Fibroblast of skin of abdomen (primary cell): ENCODE results near the gene AIF1. TPM values are rescaled to one million over a fixed set of nuclear protein-coding genes. Genes with fewer than 3 reads are reported as not detected.

Experiments used
- DNase-seq: peaks from one replicate; pipeline ENCODE4 v3.0.0-alpha.2; 2013
- polyA plus RNA-seq, 2 experiments: library from polyadenylated mRNA; unstranded; fragments of 120-200 nt; gene quantifications; one replicate each; pipeline ENCODE4 v1.2.1, GENCODE V29; 2013; ENCODE audit not compliant: insufficient read length in 2 of 2

The AIF1 gene
- not detected for polyA plus RNA-seq (2013, experiment 1 of 2; ENCODE audit: insufficient read length)
- polyA plus RNA-seq (2013, experiment 2 of 2; ENCODE audit: insufficient read length) = 0.16 TPM

DNA sequence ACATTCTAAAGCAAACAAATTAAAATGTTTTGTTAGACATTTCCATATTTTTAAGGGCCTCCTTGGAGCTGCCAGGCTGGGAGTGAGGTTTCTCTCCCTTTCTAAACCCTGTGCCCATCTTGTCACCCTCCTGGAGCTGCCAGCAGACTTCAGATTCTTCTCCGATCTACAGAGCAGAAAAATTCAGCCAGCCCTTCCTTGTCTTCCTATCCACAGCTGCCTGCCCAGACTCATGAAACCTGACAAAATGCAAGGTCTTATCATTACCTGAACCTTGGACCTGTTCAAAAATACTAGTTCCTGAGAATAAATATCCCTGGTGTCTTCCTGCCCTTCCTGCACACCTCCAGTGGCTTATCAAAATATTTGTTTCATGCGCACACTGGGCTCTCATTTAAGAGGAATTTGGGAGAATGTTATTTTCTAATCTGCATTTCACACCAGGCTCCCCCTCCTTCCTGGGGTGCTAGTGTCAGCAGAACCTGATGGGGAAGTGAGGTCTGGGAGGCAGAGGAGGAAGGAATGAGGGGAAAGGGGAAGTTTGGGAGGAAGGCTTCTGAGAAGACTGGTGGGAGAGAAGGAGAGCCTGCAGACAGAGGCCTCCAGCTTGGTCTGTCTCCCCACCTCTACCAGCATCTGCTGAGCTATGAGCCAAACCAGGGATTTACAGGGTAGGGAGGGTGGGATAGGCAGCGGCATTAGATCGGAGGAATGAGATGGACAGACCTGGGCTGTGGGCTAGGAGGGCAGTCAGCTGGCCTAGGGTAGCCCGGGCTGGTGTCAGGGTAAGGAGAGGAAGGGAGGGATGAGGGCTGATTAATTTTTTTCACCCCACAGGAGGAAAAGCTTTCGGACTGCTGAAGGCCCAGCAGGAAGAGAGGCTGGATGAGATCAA is at the start of gene AIF1:
AIF1 (plus strand) TSS at position 551 of the 895 bp plus-strand sequence; CDS start at position 647, 96 bp downstream.
- DNase-seq = no peak

DNA sequence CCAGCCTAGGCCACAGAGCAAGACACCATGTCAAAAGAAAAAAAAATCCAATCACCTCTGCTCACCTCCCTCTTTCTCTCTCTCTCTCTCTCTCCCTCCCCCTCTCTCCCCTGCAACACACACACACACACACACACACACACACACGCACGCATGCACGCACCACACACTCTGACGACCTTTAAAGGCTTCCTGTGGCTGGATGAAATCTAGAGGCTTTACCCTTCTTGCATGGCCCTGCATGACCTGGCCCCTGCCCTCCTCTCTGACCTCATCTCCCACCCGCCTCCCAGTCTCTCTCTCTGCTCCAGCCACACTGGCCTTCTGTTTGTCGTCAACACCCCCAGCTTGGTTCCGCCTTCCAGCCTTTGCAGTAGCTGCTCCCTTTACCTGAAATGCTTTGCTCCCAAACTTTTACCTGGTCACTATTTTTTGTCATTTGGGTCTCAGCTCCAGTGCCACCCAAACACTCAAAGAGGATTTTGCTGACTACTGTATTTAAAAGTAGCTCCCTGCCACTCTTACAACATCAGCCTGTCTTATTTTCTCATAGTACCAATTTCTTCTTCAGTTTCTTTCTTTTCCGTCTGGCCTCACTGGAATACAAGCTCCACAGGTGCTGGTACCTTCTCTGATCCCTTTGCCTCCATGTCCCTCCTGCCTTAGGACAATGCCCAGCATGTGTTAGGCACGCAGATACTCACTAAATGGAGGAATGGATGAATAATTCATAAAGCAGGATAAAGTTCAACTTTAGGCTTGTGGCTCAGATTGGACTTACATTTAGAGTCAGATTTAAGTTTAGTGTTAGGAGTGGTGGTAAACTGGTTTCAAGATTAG is 47.3 kb upstream of the AIF1 start:
- no peak for DNase-seq

DNA sequence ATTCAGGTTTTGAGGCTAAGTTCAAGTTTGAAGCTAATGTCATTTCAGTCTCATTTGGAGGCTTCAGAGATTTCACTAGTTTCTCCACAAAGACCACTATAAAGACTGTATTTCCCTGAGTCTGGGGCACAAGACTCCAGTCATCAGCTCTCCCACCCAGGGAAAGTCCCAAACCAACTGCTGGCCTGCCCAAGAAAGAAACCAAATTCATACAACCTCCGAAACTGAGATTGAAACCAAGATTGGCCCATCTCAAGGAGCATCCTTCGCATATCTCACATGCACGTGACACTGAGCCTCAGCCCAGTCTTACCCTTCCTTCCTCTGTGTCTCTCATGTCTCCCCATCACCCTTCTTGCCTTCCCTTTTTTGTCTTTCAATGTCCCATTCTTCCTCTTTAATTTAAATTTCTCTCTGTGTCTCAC is 46.5 kb upstream of the AIF1 start:
- DNase-seq = no peak

DNA sequence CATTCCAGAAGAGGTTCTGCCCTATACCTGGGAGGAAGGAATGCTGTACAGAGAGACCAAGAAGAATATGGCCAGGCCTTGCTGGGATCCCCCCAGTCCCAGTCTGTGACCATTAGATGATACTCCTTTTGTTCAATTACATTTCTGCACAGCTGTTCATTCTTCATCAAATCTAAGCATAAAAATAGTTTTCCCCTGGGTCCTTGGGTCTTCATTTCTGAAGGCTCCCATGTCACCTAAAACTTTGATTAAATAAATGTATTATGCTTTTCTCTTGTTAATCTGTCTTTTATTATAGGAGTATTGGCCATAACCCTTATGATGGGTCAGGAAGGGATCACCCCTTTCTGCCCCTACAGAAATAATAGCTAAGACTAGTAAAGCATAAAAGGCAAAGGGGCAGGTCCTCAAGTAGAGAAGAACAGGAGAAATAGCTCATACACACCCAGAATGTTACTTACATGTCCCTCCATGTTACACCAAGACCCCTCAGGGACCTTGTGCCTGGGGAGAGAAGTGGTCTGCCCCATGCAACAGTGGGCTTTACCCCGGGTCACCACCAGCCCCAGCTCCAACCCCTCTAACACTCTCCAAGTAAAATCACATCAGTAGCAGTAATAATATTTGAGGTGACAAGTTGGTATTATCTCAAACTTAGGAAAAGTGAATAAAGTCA is 45.0 kb upstream of the AIF1 start:
- DNase-seq = no peak

DNA sequence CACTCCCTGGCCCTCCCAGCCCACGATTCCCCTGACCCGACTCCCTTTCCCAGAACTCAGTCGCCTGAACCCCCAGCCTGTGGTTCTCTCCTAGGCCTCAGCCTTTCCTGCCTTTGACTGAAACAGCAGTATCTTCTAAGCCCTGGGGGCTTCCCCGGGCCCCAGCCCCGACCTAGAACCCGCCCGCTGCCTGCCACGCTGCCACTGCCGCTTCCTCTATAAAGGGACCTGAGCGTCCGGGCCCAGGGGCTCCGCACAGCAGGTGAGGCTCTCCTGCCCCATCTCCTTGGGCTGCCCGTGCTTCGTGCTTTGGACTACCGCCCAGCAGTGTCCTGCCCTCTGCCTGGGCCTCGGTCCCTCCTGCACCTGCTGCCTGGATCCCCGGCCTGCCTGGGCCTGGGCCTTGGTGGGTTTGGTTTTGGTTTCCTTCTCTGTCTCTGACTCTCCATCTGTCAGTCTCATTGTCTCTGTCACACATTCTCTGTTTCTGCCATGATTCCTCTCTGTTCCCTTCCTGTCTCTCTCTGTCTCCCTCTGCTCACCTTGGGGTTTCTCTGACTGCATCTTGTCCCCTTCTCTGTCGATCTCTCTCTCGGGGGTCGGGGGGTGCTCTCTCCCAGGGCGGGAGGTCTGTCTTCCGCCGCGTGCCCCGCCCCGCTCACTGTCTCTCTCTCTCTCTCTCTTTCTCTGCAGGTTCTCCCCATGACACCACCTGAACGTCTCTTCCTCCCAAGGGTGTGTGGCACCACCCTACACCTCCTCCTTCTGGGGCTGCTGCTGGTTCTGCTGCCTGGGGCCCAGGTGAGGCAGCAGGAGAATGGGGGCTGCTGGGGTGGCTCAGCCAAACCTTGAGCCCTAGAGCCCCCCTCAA is 42.8 kb upstream of the AIF1 start, which contains the start of gene LTA:
LTA (plus strand) TSS at position 249 of the 871 bp plus-strand sequence; CDS start at position 703, 454 bp downstream.
- no peak for DNase-seq

DNA sequence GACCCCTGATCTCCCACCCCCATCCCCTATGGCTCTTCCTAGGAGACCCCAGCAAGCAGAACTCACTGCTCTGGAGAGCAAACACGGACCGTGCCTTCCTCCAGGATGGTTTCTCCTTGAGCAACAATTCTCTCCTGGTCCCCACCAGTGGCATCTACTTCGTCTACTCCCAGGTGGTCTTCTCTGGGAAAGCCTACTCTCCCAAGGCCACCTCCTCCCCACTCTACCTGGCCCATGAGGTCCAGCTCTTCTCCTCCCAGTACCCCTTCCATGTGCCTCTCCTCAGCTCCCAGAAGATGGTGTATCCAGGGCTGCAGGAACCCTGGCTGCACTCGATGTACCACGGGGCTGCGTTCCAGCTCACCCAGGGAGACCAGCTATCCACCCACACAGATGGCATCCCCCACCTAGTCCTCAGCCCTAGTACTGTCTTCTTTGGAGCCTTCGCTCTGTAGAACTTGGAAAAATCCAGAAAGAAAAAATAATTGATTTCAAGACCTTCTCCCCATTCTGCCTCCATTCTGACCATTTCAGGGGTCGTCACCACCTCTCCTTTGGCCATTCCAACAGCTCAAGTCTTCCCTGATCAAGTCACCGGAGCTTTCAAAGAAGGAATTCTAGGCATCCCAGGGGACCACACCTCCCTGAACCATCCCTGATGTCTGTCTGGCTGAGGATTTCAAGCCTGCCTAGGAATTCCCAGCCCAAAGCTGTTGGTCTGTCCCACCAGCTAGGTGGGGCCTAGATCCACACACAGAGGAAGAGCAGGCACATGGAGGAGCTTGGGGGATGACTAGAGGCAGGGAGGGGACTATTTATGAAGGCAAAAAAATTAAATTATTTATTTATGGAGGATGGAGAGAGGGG is 41.6 kb upstream of the AIF1 start:
- no peak for DNase-seq

DNA sequence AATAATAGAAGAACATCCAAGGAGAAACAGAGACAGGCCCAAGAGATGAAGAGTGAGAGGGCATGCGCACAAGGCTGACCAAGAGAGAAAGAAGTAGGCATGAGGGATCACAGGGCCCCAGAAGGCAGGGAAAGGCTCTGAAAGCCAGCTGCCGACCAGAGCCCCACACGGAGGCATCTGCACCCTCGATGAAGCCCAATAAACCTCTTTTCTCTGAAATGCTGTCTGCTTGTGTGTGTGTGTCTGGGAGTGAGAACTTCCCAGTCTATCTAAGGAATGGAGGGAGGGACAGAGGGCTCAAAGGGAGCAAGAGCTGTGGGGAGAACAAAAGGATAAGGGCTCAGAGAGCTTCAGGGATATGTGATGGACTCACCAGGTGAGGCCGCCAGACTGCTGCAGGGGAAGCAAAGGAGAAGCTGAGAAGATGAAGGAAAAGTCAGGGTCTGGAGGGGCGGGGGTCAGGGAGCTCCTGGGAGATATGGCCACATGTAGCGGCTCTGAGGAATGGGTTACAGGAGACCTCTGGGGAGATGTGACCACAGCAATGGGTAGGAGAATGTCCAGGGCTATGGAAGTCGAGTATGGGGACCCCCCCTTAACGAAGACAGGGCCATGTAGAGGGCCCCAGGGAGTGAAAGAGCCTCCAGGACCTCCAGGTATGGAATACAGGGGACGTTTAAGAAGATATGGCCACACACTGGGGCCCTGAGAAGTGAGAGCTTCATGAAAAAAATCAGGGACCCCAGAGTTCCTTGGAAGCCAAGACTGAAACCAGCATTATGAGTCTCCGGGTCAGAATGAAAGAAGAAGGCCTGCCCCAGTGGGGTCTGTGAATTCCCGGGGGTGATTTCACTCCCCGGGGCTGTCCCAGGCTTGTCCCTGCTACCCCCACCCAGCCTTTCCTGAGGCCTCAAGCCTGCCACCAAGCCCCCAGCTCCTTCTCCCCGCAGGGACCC is 40.6 kb upstream of the AIF1 start:
- DNase-seq = no peak

DNA sequence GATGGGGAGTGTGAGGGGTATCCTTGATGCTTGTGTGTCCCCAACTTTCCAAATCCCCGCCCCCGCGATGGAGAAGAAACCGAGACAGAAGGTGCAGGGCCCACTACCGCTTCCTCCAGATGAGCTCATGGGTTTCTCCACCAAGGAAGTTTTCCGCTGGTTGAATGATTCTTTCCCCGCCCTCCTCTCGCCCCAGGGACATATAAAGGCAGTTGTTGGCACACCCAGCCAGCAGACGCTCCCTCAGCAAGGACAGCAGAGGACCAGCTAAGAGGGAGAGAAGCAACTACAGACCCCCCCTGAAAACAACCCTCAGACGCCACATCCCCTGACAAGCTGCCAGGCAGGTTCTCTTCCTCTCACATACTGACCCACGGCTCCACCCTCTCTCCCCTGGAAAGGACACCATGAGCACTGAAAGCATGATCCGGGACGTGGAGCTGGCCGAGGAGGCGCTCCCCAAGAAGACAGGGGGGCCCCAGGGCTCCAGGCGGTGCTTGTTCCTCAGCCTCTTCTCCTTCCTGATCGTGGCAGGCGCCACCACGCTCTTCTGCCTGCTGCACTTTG is 39.6 kb upstream of the AIF1 start, which contains the start of gene TNF:
TNF (plus strand) TSS at position 231 of the 567 bp plus-strand sequence; CDS start at position 408, 177 bp downstream.
- no peak for DNase-seq

DNA sequence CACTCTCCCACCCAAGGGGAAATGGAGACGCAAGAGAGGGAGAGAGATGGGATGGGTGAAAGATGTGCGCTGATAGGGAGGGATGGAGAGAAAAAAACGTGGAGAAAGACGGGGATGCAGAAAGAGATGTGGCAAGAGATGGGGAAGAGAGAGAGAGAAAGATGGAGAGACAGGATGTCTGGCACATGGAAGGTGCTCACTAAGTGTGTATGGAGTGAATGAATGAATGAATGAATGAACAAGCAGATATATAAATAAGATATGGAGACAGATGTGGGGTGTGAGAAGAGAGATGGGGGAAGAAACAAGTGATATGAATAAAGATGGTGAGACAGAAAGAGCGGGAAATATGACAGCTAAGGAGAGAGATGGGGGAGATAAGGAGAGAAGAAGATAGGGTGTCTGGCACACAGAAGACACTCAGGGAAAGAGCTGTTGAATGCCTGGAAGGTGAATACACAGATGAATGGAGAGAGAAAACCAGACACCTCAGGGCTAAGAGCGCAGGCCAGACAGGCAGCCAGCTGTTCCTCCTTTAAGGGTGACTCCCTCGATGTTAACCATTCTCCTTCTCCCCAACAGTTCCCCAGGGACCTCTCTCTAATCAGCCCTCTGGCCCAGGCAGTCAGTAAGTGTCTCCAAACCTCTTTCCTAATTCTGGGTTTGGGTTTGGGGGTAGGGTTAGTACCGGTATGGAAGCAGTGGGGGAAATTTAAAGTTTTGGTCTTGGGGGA is 38.9 kb upstream of the AIF1 start:
- DNase-seq = no peak

DNA sequence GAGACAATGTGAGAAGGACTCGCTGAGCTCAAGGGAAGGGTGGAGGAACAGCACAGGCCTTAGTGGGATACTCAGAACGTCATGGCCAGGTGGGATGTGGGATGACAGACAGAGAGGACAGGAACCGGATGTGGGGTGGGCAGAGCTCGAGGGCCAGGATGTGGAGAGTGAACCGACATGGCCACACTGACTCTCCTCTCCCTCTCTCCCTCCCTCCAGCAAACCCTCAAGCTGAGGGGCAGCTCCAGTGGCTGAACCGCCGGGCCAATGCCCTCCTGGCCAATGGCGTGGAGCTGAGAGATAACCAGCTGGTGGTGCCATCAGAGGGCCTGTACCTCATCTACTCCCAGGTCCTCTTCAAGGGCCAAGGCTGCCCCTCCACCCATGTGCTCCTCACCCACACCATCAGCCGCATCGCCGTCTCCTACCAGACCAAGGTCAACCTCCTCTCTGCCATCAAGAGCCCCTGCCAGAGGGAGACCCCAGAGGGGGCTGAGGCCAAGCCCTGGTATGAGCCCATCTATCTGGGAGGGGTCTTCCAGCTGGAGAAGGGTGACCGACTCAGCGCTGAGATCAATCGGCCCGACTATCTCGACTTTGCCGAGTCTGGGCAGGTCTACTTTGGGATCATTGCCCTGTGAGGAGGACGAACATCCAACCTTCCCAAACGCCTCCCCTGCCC is 38.0 kb upstream of the AIF1 start:
- no peak for DNase-seq

DNA sequence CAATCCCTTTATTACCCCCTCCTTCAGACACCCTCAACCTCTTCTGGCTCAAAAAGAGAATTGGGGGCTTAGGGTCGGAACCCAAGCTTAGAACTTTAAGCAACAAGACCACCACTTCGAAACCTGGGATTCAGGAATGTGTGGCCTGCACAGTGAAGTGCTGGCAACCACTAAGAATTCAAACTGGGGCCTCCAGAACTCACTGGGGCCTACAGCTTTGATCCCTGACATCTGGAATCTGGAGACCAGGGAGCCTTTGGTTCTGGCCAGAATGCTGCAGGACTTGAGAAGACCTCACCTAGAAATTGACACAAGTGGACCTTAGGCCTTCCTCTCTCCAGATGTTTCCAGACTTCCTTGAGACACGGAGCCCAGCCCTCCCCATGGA is 37.5 kb upstream of the AIF1 start:
- no peak for DNase-seq

DNA sequence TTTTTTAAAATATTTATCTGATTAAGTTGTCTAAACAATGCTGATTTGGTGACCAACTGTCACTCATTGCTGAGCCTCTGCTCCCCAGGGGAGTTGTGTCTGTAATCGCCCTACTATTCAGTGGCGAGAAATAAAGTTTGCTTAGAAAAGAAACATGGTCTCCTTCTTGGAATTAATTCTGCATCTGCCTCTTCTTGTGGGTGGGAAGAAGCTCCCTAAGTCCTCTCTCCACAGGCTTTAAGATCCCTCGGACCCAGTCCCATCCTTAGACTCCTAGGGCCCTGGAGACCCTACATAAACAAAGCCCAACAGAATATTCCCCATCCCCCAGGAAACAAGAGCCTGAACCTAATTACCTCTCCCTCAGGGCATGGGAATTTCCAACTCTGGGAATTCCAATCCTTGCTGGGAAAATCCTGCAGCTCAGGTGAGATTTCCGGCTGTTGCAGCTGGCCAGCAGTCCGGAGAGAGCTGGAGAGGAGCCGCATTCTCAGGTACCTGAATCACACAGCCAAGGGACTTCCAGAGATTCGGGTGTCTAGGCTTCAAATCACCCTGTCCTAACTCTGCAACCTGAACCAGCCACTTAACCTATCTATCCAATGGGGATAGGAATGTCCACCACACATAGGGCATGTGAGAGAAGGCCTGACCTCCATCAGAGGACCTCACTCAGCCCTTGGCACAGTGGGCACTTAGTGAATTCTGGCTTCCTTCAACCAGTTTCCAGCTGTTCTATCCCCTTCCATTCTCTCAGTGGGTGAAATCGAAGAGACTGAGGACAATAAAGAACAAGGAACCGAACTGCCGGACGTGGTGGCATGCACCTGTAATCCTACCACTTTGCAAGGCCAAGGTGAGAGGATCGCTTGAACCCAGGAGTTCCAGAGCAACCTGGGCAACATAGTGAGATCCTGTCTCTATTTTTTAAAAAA is 36.6 kb upstream of the AIF1 start:
- no peak for DNase-seq

DNA sequence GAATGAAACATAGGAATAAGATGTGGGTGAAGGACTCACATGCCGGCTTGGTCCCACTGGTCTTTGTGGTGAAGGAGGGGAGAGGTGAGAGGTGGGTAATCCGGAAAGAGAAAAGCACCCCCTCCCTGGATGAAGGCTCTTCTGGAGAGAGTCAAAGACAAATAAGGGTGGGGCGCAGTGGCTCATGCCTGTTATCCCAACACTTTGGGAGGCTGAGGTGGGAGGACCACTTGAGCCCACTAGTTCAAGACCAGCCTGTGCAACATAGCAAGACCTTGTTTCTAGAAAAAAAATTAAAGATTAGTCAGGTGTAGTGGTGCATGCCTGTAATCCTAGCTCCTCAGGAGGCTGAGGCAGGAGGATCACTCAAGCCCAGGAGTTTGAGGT is 35.9 kb upstream of the AIF1 start:
- no peak for DNase-seq

DNA sequence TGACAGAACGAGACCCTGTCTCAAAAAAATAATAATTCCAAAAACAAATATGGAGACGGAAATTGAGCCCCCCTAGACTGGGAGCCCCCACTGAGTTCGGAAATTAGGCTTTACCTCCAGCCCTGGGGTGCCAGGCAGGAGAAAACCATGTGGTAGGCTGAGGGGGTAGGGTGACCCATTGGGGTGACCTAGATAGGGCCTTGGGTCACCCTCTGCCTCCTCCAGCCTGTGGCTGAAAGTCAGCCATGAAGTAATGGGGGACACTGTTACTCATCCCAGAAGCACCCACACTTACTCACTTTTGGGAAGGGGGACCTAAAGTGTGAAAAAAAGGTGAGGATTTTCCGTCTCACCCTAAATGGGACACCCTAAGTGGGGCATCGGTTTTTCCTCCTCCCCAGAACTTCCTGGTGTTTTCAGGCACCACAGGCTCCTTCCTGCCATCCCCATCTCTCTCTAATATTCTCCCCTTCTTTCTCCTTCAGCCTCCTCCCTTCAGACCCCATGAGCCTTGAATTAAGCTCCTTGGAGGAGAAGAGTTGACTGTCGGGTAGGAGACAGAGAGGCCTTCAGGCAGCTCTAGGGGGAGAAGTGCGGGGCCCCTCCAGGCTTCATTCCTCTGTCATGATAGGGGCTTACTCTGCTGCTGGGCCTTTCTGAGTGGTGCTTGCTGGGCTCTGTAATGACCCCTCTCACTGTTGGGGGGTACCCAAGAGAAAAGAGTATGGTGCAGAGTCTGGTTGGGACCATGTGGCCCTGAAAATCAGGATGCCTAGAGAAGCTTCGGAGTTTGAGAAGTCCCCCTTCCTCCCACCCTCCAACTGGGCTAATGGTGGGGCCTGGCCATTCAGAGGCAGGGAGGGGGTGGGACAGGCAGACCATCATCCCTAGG is 35.2 kb upstream of the AIF1 start:
- no peak for DNase-seq

DNA sequence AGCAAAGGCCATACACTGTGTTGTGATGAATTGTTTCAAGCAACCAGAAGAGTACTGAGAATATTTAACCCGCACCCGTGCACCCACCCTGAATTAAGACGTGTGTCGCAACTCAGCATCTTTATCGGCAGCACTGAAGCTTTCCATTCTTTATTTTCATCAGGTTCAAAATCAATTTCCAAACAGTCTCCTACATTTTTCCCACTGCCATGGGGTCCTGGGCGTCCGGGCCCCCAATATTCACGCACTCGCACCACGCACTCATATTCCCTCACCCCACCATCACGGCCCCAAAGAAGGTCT is 34.6 kb upstream of the AIF1 start:
- no peak for DNase-seq
